Superior temporal gyrus (tissue), 1 donor: Measurements from ENCODE around the gene ZNF326.

Experiments
- DNase-seq: peaks from one replicate; pipeline ENCODE4 v3.0.0-alpha.2; 2016; ENCODE audit errors: extremely low spot score

ZNF326 gene

GRCh38 chr1:90074566-90074965 lies 79.7 kb downstream of the ZNF326 start:
- no peak for DNase-seq

- DNase-seq = no peak
These were observed 80.1 kb downstream of the ZNF326 start for GRCh38 chr1:90074970-90075391.

- DNase-seq = no peak
These were observed 89.1 kb downstream of the ZNF326 start for GRCh38 chr1:90083995-90084394.
